Measurements from ENCODE around the gene ZNF593.

ZNF593 gene

GRCh38 chr1:26169669-26170471 lies at the start of gene ZNF593:
TSS of gene ZNF593 (plus strand) at chr1:26169908. CDS start at chr1:26169984, 76 bp downstream.
- peak; percentile 71 to 86 for DNase-seq

- DNase-seq: no peak
These were observed 47.6 kb upstream of the ZNF593 start for GRCh38 chr1:26121854-26122773.

GRCh38 chr1:26122988-26123973 lies 46.4 kb upstream of the ZNF593 start:
- DNase-seq: no peak

GRCh38 chr1:26124418-26125331 lies 45.0 kb upstream of the ZNF593 start:
- DNase-seq: no peak

GRCh38 chr1:26125382-26125781 lies 44.3 kb upstream of the ZNF593 start:
- DNase-seq: no peak

GRCh38 chr1:26125946-26126320 lies 43.8 kb upstream of the ZNF593 start:
- no peak for DNase-seq

- peak in 1 of 2 experiments; percentile 14 for DNase-seq
These were observed 43.2 kb upstream of the ZNF593 start for GRCh38 chr1:26126321-26127084.

GRCh38 chr1:26127235-26128163 lies 42.2 kb upstream of the ZNF593 start:
- DNase-seq: no peak

- DNase-seq: no peak
These were observed 39.9 kb upstream of the ZNF593 start for GRCh38 chr1:26129778-26130177.

GRCh38 chr1:26130695-26131094 lies 39.0 kb upstream of the ZNF593 start:
- DNase-seq: no peak

GRCh38 chr1:26132128-26132833 lies 37.4 kb upstream of the ZNF593 start:
- no peak for DNase-seq

- no peak for DNase-seq
These were observed 36.9 kb upstream of the ZNF593 start for GRCh38 chr1:26132834-26133167.

GRCh38 chr1:26134466-26134865 lies 35.2 kb upstream of the ZNF593 start:
- no peak for DNase-seq

GRCh38 chr1:26138974-26139558 lies 30.6 kb upstream of the ZNF593 start:
- DNase-seq: no peak

- no peak for DNase-seq
These were observed 27.5 kb upstream of the ZNF593 start for GRCh38 chr1:26142159-26142558.

- DNase-seq: peak; percentile 85 to 90
These were observed 24.4 kb upstream of the ZNF593 start for GRCh38 chr1:26145041-26145959.

- no peak for DNase-seq
These were observed 23.8 kb upstream of the ZNF593 start for GRCh38 chr1:26145960-26146294.

GRCh38 chr1:26148887-26149286 lies 20.8 kb upstream of the ZNF593 start:
- DNase-seq: no peak
